OCI-LY3 (cell line): Measurements from ENCODE around the gene IQCH.

Experiments used
- H2AFZ ChIP-seq: fragments of 200-600, 300-600 bp; shearing (Covaris generic); 2 replicates; pipeline ENCODE4 v1.6.0; 2014; ENCODE audit warnings: antibody characterized with exemption, low read depth, low read length
- H3K27ac ChIP-seq: fragments of 200-600, 300-600 bp; sonication (generic); 2 replicates; pipeline ENCODE4 v1.5.1; 2014; ENCODE audit warnings: mild to moderate bottlenecking, low read length, moderate library complexity, mixed read lengths
- H3K27me3 ChIP-seq: fragments of 200-600, 300-600 bp; sonication (generic); 2 replicates; pipeline ENCODE4 v1.6.1; 2014; ENCODE audit warnings: low read depth, low read length, mixed read lengths
- H3K36me3 ChIP-seq: fragments of 200-600, 300-600 bp; sonication (generic); replicated peaks from 2 replicates; pipeline ENCODE3; 2014; ENCODE audit warnings: low read depth, low read length, mixed read lengths
- H3K4me1 ChIP-seq: fragments of 300-600, 200-600 bp; sonication (generic); 2 replicates; pipeline ENCODE4 v1.6.1; 2014; ENCODE audit warnings: low read length, mixed read lengths
- H3K4me2 ChIP-seq: fragments of 200-600, 300-600 bp; sonication (generic); 2 replicates; pipeline ENCODE4 v1.6.1; 2014; ENCODE audit warnings: low read length, mixed read lengths
- H3K4me3 ChIP-seq: fragments of 300-600, 200-600 bp; sonication (generic); 2 replicates; pipeline ENCODE4 v1.5.1; 2014; ENCODE audit warnings: antibody characterized with exemption, mild to moderate bottlenecking, low read length, moderate library complexity
- H3K79me2 ChIP-seq: fragments of 300-600, 200-600 bp; shearing (Covaris generic); 2 replicates; pipeline ENCODE4 v1.6.1; 2014; ENCODE audit warnings: mild to moderate bottlenecking, low read length, mixed read lengths
- H3K9ac ChIP-seq: fragments of 300-600, 200-600 bp; shearing (Covaris generic); 2 replicates; pipeline ENCODE4 v1.6.0; 2014; ENCODE audit warnings: mild to moderate bottlenecking, low read length, moderate library complexity
- H3K9me3 ChIP-seq: fragments of 200-600, 300-600 bp; shearing (Covaris generic); 2 replicates; pipeline ENCODE4 v1.6.1; 2014; ENCODE audit warnings: low read length, mixed read lengths; ENCODE audit not compliant: insufficient read depth
- H4K20me1 ChIP-seq: fragments of 200-600, 300-600 bp; sonication (generic); 2 replicates; pipeline ENCODE4 v1.6.1; 2016; ENCODE audit warnings: low read length, mixed read lengths; ENCODE audit not compliant: insufficient read depth
- EZH2phosphoT487 ChIP-seq: fragments of 200-600 bp; shearing (Covaris generic); IDR thresholded peaks from 2 replicates; pipeline ENCODE4 v1.6.1; 2018; ENCODE audit warnings: antibody characterized with exemption, mixed run types, low read depth
- TF ChIP-seq, protein P1 (sequence below): fragments of 200-600, 300-600 bp; sonication (generic); IDR thresholded peaks from 2 replicates; pipeline ENCODE4 v1.5.1; 2014; ENCODE audit warnings: antibody characterized with exemption, low read length, low read depth

Gene IQCH

DNA sequence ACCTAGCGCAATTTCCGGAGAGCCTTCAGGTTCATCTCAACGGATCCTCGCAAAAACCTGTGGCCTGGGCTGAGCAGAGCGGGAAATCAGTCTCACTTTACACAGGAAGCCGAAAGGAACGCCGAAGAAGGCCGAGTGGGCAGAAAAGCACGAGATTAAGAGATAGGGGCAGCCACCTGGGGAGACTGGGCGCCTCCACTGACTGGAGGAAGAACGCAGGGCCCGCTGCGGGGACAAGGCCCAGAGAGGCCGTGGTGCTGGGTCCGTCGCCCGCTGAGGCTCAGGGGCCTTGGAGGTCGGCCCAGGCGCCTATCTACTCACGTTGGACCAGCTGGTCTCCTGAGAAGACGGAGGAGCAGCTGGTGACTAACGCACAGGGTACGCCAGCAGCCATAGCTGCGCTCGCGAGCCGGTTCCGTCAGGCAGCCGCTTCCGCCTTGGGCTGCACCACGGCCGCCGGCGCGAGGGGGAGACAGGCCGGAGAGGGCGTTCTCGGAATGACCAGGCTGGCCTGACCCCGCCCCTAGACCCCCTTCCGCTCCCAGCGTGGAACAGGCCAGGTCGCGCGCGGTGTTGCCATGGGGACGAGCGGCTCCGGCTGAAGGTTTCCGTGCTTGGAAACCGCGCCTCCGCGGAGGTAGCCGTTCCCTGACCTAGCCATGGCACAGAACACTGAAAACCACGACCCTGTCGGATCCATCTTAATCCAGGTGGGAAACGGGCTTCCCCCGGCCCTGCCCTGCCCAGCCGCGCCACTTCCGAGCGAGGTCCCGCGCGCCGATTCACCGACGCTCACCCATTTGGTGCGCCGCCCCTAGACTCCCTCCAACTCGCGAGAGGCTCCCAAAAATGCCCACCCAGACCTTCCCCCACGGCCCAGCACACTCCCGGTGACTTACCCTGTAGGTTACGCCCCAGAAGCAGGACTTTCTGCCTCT, at the start of gene IQCH, which contains the start of gene AAGAB:
TSS of gene IQCH (plus strand) at position 549 of the 938 bp plus-strand sequence. CDS start at position 660, 111 bp downstream.
TSS of gene AAGAB (minus strand) at position 424 of the 938 bp plus-strand sequence. CDS start at position 394, 30 bp downstream.
- peaks cover 22% of the 10 kb centered on the region for H3K4me1 ChIP-seq
- no peaks in the 10 kb centered on the region for H4K20me1 ChIP-seq
- H3K27me3 ChIP-seq, result 0 out of 2 replicates have a peak, but pooled peaks cover 4% of the 10 kb centered on the region
- H2AFZ ChIP-seq, result peak within 1 kb of the TSS; percentile 88
- peak within 1 kb of the TSS; percentile 97 for H3K4me2 ChIP-seq
- no peaks in the 10 kb centered on the region for H3K9me3 ChIP-seq
- TF ChIP-seq EZH2phosphoT487, result no peak
- TF ChIP-seq, protein P1, sequence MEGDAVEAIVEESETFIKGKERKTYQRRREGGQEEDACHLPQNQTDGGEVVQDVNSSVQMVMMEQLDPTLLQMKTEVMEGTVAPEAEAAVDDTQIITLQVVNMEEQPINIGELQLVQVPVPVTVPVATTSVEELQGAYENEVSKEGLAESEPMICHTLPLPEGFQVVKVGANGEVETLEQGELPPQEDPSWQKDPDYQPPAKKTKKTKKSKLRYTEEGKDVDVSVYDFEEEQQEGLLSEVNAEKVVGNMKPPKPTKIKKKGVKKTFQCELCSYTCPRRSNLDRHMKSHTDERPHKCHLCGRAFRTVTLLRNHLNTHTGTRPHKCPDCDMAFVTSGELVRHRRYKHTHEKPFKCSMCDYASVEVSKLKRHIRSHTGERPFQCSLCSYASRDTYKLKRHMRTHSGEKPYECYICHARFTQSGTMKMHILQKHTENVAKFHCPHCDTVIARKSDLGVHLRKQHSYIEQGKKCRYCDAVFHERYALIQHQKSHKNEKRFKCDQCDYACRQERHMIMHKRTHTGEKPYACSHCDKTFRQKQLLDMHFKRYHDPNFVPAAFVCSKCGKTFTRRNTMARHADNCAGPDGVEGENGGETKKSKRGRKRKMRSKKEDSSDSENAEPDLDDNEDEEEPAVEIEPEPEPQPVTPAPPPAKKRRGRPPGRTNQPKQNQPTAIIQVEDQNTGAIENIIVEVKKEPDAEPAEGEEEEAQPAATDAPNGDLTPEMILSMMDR, result no peak; the same call in 1 of the 2 replicates
- H3K36me3 ChIP-seq, result no peaks in the 10 kb centered on the region
- H3K79me2 ChIP-seq, result peaks cover 45% of the 10 kb centered on the region
- H3K4me3 ChIP-seq, result peak within 1 kb of the TSS; percentile 97
- peak within 1 kb of the TSS; percentile 31 for H3K27ac ChIP-seq
- H3K9ac ChIP-seq, result peak within 1 kb of the TSS; percentile 83

DNA sequence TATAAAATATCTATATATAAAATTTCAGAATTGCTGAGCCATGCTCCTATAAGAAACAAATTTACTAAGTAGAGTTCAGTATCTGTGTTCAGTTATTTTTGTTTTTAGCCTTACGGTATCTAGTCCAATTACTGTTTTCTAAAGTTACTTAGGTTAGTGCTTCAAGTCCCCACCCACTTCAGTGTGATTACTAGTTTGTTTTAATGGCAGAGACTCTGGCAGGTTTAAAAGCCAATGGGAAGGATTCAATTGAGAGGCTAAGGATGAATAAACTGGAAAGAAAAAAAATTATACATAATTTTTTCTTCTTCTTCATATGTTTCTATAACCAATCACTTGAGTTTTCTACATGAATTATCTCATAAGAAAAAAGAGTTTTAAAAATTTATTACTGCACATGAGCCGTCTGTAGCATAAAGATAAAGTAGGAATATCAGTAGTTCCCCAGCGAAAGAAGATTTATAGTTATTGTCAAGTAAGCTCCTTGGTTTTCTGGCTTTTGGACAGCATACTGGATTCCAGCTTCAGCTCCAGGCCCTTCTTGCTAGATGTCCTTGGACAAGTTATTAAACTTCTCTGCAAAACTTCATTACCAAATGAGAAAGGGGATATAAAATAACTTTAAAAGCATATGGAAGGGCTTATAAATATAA, 46.9 kb upstream of the IQCH start:
- TF ChIP-seq, protein P1, result no peak
- TF ChIP-seq EZH2phosphoT487, result no peak
- H3K9me3 ChIP-seq, result no peaks in the 10 kb centered on the region
- no peak overlapping the region for H3K9ac ChIP-seq
- no peak overlapping the region for H2AFZ ChIP-seq
- no peak overlapping the region for H3K27ac ChIP-seq
- peaks cover 19% of the 10 kb centered on the region for H3K36me3 ChIP-seq
- no peaks in the 10 kb centered on the region for H3K79me2 ChIP-seq
- H3K4me1 ChIP-seq, result no peaks in the 10 kb centered on the region
- H3K4me2 ChIP-seq, result no peak overlapping the region
- no peaks in the 10 kb centered on the region for H3K27me3 ChIP-seq
- no peak overlapping the region for H3K4me3 ChIP-seq
- H4K20me1 ChIP-seq, result no peaks in the 10 kb centered on the region

GRCh38 chr15:67208396-67208795, 46.2 kb upstream of the IQCH start:
- H3K36me3 ChIP-seq, result peaks cover 18% of the 10 kb centered on the region

More at GRCh38 chr15:67208396-67208795, 46.2 kb upstream of the IQCH start:
- Histone ChIP-seq H3K9ac (no peak overlapping the region), H3K4me1 (no peaks in the 10 kb centered on the region), H3K4me2 (no peak overlapping the region), H3K4me3 (no peak overlapping the region), H2AFZ (no peak overlapping the region), H3K27ac (no peak overlapping the region), H3K79me2 (no peaks in the 10 kb centered on the region), H3K9me3 (no peaks in the 10 kb centered on the region), H4K20me1 (no peaks in the 10 kb centered on the region), H3K27me3 (no peaks in the 10 kb centered on the region)
- TF ChIP-seq, protein P1, result no peak
- no peak for TF ChIP-seq EZH2phosphoT487
